Trophoblast cell (in vitro differentiated cells and primary cell): ENCODE data around the gene ZBTB7B.
A peak's percentile ranks its signal among the peaks of the same experiment; 100 is the strongest.

Source experiments
- DNase-seq, 2 donors: peaks; one replicate each; pipeline ENCODE4 v3.0.0-alpha.2; 2016
- H2AFZ ChIP-seq: 2 replicates; pipeline ENCODE4 v1.6.1; 2013; ENCODE audit warnings: low read length, moderate library complexity, mild to moderate bottlenecking; ENCODE audit not compliant: insufficient read depth, poor library complexity
- H2AK5ac ChIP-seq: 2 replicates; pipeline ENCODE4 v1.6.1; 2013; ENCODE audit warnings: mild to moderate bottlenecking, low read length
- H2BK120ac ChIP-seq: 2 replicates; pipeline ENCODE4 v1.6.1; 2013; ENCODE audit warnings: low read length, mild to moderate bottlenecking, moderate library complexity; ENCODE audit not compliant: insufficient read depth, poor library complexity
- H2BK12ac ChIP-seq: 2 replicates; pipeline ENCODE4 v1.6.1; 2013; ENCODE audit warnings: mild to moderate bottlenecking, low read length, moderate library complexity
- H2BK5ac ChIP-seq: 2 replicates; pipeline ENCODE4 v1.6.1; 2013; ENCODE audit warnings: low read length, low read depth, moderate library complexity, mild to moderate bottlenecking; ENCODE audit not compliant: poor library complexity
- H3K14ac ChIP-seq: 2 replicates; pipeline ENCODE4 v1.6.1; 2013; ENCODE audit warnings: mild to moderate bottlenecking, low read length
- H3K18ac ChIP-seq: 2 replicates; pipeline ENCODE4 v1.6.1; 2013; ENCODE audit warnings: mild to moderate bottlenecking, low read length
- H3K23ac ChIP-seq: 2 replicates; pipeline ENCODE4 v1.6.1; 2013; ENCODE audit warnings: low read length
- H3K27ac ChIP-seq: 2 replicates; pipeline ENCODE4 v1.5.1; 2013; ENCODE audit warnings: low read depth, mild to moderate bottlenecking, inconsistent platforms, low read length, moderate library complexity
- H3K27me3 ChIP-seq: 2 replicates; pipeline ENCODE4 v1.6.1; 2013; ENCODE audit warnings: inconsistent platforms, mild to moderate bottlenecking, low read length, moderate library complexity; ENCODE audit not compliant: insufficient read depth
- H3K36me3 ChIP-seq, 2 experiments: 1 replicate in 1 of 2; 2 replicates in 1 of 2; pipeline ENCODE4 v1.6.1; 2013; ENCODE audit warnings: low read length in 2 of 2, mild to moderate bottlenecking in 2 of 2, moderate library complexity in 1 of 2; ENCODE audit not compliant: insufficient read depth in 2 of 2, control insufficient read depth in 1 of 2
- H3K4ac ChIP-seq: 2 replicates; pipeline ENCODE4 v1.6.1; 2013; ENCODE audit warnings: low read depth, mild to moderate bottlenecking, low read length, moderate library complexity
- H3K4me1 ChIP-seq, 2 experiments: 1 replicate in 1 of 2; 2 replicates in 1 of 2; pipeline ENCODE4 v1.6.1; 2013; ENCODE audit warnings: low read length in 2 of 2, mild to moderate bottlenecking in 2 of 2, moderate library complexity in 1 of 2; ENCODE audit not compliant: insufficient read depth in 2 of 2, control insufficient read depth in 1 of 2
- H3K4me2 ChIP-seq: 2 replicates; pipeline ENCODE4 v1.6.1; 2013; ENCODE audit warnings: inconsistent platforms, mild to moderate bottlenecking, low read length, moderate library complexity
- H3K4me3 ChIP-seq: 2 replicates; pipeline ENCODE4 v1.5.1; 2013; ENCODE audit warnings: mild to moderate bottlenecking, low read depth, low read length, inconsistent platforms
- H3K79me1 ChIP-seq: one replicate; pipeline ENCODE4 v1.6.1; 2013; ENCODE audit warnings: low read length
- H3K79me2 ChIP-seq: 2 replicates; pipeline ENCODE4 v1.6.1; 2013; ENCODE audit warnings: low read length, mild to moderate bottlenecking; ENCODE audit not compliant: control insufficient read depth, insufficient read depth, poor library complexity
- H3K9ac ChIP-seq: 2 replicates; pipeline ENCODE4 v1.6.1; 2013; ENCODE audit warnings: mild to moderate bottlenecking, low read length
- H3K9me3 ChIP-seq: 2 replicates; pipeline ENCODE4 v1.6.1; 2013; ENCODE audit warnings: low read depth, mild to moderate bottlenecking, control low read depth, inconsistent platforms, low read length; ENCODE audit not compliant: insufficient read depth
- H4K12ac ChIP-seq: 2 replicates; pipeline ENCODE4 v1.6.1; 2013; ENCODE audit warnings: low read depth, mild to moderate bottlenecking, low read length, moderate library complexity
- H4K8ac ChIP-seq: 2 replicates; pipeline ENCODE4 v1.6.1; 2013; ENCODE audit warnings: low read depth, mild to moderate bottlenecking, low read length, moderate library complexity
- H4K91ac ChIP-seq: one replicate; pipeline ENCODE4 v1.6.1; 2013; ENCODE audit warnings: low read depth, mild to moderate bottlenecking, low read length, moderate library complexity
- WGBS: extraction: QIAGEN DNeasy Blood & Tissue Kit; methylation state at CpG from one replicate; pipeline ENCODE4 v1.1.7; 2013; ENCODE audit warnings: missing lambda C conversion rate; ENCODE audit not compliant: insufficient read length, insufficient coverage; ENCODE audit errors: extremely low coverage; 5-methylcytosine and 5-hydroxymethylcytosine counted together

The ZBTB7B gene

DNA sequence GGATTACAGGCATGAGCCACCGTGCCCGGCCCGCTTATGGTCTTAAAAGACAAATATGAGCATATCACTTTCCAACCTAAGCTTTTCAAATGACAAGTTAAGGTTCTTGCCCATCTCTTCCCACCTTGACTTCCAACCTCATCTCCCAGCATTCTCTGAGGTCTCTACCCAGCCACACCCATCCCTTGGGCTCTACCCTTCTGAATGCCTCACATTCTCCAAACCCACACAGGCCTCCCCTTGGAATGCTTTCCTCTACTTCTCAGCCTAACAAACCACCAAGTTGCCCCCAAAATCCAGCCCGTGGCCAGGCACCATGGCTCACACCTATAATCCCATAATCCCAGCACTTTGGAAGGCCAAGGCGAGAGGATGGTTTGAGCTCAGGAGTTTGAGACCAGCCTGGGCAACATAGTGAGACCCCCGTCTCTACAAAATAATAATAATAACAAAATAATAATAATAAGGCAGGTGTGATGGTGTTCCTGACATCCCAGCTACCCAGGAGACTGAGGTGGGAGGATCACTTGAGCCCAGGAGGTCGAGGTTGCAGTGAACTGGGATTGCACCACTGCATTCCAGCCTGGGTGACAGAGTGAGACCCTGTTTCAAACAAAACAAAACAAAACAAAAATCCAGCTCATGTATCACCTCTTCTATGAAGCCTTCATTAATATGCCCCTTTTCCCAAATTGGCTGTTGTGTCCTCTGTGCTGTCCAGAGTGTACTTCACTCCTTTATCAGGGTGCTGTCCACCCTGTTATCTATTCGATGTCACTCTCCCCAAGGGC lies 19.7 kb downstream of the ZBTB7B start:
- Histone ChIP-seq H3K36me3 (no peaks in the 10 kb centered on the region), H3K4me3 (no peak overlapping the region), H3K9me3 (no peaks in the 10 kb centered on the region), H3K27ac (no peak overlapping the region), H3K4me1 (peaks cover 29 to 34% of the 10 kb centered on the region in 2 experiments), H3K4me2 (no peak overlapping the region), H3K23ac (no peak overlapping the region), H2AK5ac (peak overlapping the region; percentile 55), H4K91ac (no peak overlapping the region), H3K27me3 (no peaks in the 10 kb centered on the region), H4K8ac (peak overlapping the region; percentile 7), H2AFZ (no peak overlapping the region), H2BK12ac (no peak overlapping the region), H3K14ac (no peak overlapping the region), H3K79me2 (no peaks in the 10 kb centered on the region), H2BK120ac (no peak overlapping the region), H3K79me1 (peaks cover 11% of the 10 kb centered on the region), H4K12ac (peak overlapping the region; percentile 27), H2BK5ac (no peak overlapping the region), H3K4ac (no peak overlapping the region), H3K9ac (no peak overlapping the region), H3K18ac (peak overlapping the region; percentile 26)
- WGBS: no CpG with 5 or more reads among the region's 8 CpGs
- peak; percentile 26 to 50 for DNase-seq

DNA sequence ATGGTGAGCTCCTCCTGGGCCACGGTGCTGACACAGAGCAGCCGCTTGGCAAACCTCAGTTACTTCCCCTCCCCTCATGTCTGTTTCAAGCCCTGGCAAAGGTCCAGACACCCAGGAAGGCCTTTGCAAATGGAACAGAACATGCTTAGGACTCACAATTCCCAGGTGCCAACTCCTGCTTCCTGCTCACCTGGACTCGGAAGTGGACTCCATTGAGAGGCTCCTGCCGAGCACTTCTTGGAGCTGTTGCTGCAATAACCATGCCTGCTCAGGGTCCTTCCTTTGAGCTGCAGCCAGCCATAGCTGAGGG lies 20.3 kb downstream of the ZBTB7B start:
- Histone ChIP-seq H3K18ac (peak overlapping the region; percentile 26), H2AFZ (no peak overlapping the region), H4K12ac (peak overlapping the region; percentile 27), H3K4me1 (peaks cover 25 to 31% of the 10 kb centered on the region in 2 experiments), H3K23ac (no peak overlapping the region), H3K27me3 (no peaks in the 10 kb centered on the region), H3K27ac (no peak overlapping the region), H3K4me3 (no peak overlapping the region), H2BK120ac (no peak overlapping the region), H4K8ac (peak overlapping the region; percentile 7), H4K91ac (no peak overlapping the region), H3K9ac (no peak overlapping the region), H3K4ac (no peak overlapping the region), H3K79me1 (peaks cover 7% of the 10 kb centered on the region), H3K36me3 (no peaks in the 10 kb centered on the region), H3K14ac (no peak overlapping the region), H3K9me3 (no peaks in the 10 kb centered on the region), H2BK12ac (no peak overlapping the region), H2AK5ac (peak overlapping the region; percentile 55), H3K4me2 (no peak overlapping the region), H2BK5ac (no peak overlapping the region), H3K79me2 (no peaks in the 10 kb centered on the region)
- WGBS: no CpG with 5 or more reads among the region's 4 CpGs
- peak in 1 of 2 donors; percentile 24 for DNase-seq

DNA sequence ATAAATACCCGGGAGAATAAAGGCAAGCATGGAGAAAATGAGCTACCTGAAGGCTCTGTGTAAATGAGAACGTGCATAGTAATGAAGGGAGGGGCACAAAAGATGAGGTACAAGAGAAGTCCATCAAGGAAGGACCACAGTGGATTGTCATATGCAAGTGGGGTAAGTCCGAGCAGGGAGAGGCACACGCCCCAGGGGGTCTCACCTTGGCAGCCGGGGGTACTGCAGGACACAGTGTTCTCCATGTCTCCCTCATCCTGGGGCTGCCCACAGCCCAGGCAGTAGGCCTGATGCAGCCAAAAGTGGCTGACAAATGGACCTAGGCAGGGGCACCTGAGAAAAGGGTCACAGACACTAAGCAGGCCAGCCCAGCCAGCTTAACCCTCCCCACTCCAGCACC lies 21.0 kb downstream of the ZBTB7B start:
- H3K4me2 ChIP-seq: no peak overlapping the region
- H2AK5ac ChIP-seq: peak overlapping the region; percentile 26
- WGBS: no CpG with 5 or more reads among the region's 5 CpGs
- H3K4ac ChIP-seq: no peak overlapping the region
- H3K18ac ChIP-seq: no peak overlapping the region
- H2BK12ac ChIP-seq: no peak overlapping the region
- no peaks in the 10 kb centered on the region for H3K79me2 ChIP-seq
- no peak overlapping the region for H4K12ac ChIP-seq
- no peak overlapping the region for H3K27ac ChIP-seq
- H3K23ac ChIP-seq: no peak overlapping the region
- H3K79me1 ChIP-seq: peaks cover 4% of the 10 kb centered on the region
- no peaks in the 10 kb centered on the region for H3K9me3 ChIP-seq
- H3K27me3 ChIP-seq: no peaks in the 10 kb centered on the region
- H4K8ac ChIP-seq: no peak overlapping the region
- no peak for DNase-seq
- H3K14ac ChIP-seq: no peak overlapping the region
- no peak overlapping the region for H3K4me3 ChIP-seq
- H2BK120ac ChIP-seq: no peak overlapping the region
- H2AFZ ChIP-seq: no peak overlapping the region
- H2BK5ac ChIP-seq: no peak overlapping the region
- peaks cover 20 to 27% of the 10 kb centered on the region in 2 experiments for H3K4me1 ChIP-seq
- no peak overlapping the region for H3K9ac ChIP-seq
- no peak overlapping the region for H4K91ac ChIP-seq
- no peaks in the 10 kb centered on the region for H3K36me3 ChIP-seq

GRCh38 chr1:155024315-155024714 lies 21.7 kb downstream of the ZBTB7B start:
- DNase-seq: no peak
- Histone ChIP-seq H3K27me3 (no peaks in the 10 kb centered on the region), H4K91ac (no peak overlapping the region), H3K9ac (no peak overlapping the region), H4K12ac (no peak overlapping the region), H2BK120ac (no peak overlapping the region), H2AK5ac (no peak overlapping the region), H3K79me1 (peaks cover 4% of the 10 kb centered on the region), H2AFZ (no peak overlapping the region), H3K27ac (no peak overlapping the region), H3K14ac (no peak overlapping the region), H3K36me3 (no peaks in the 10 kb centered on the region), H4K8ac (no peak overlapping the region), H2BK5ac (no peak overlapping the region), H3K4me3 (no peak overlapping the region), H3K4me1 (peaks cover 13 to 20% of the 10 kb centered on the region in 2 experiments), H2BK12ac (no peak overlapping the region), H3K18ac (no peak overlapping the region), H3K4me2 (no peak overlapping the region), H3K23ac (no peak overlapping the region), H3K4ac (no peak overlapping the region), H3K79me2 (no peaks in the 10 kb centered on the region), H3K9me3 (no peaks in the 10 kb centered on the region)
- WGBS: no CpG with 5 or more reads among the region's 9 CpGs
